Cardiac fibroblast (primary cell): Measurements from ENCODE around the gene POU1F1.
A peak's percentile ranks its signal among the peaks of the same experiment; 100 is the strongest.
"Not testable (repeated sequence)": the region's sequence is repeated elsewhere in the genome, so short reads cannot be mapped to it uniquely, and the experiment has no call there.

Experiments
- DNase-seq, 2 donors: peaks; one replicate each; pipeline versions ENCODE4 v3.0.0 to v3.0.0-alpha.2; 2010; ENCODE audit warnings: low read depth in 2 of 2
- H3K4me3 ChIP-seq, 2 donors: replicated peaks in 1 of 2; 1 replicate in 1 of 2; 2 replicates in 1 of 2; pipeline ENCODE4 v1.5.1; 2011; ENCODE audit warnings: low read depth in 2 of 2, low read length in 2 of 2, mild to moderate bottlenecking in 2 of 2, moderate library complexity in 1 of 2
- CTCF ChIP-seq: IDR thresholded peaks from one replicate; pipeline ENCODE4 v1.5.1; 2011; ENCODE audit warnings: low read depth, mild to moderate bottlenecking, low read length, inconsistent platforms

POU1F1 gene

GRCh38 chr3:87311309-87311708 is 34.9 kb upstream of the POU1F1 start:
- no peak overlapping the region for H3K4me3 ChIP-seq
- peak in 1 of 2 donors; percentile 60 for DNase-seq
- no peak for TF ChIP-seq CTCF

GRCh38 chr3:87309601-87310000 is 33.2 kb upstream of the POU1F1 start:
- no peak overlapping the region for H3K4me3 ChIP-seq
- TF ChIP-seq CTCF = no peak
- DNase-seq = no peak

- DNase-seq = no peak
These were observed 31.4 kb upstream of the POU1F1 start for GRCh38 chr3:87307805-87308204.

GRCh38 chr3:87305517-87305916 is 29.1 kb upstream of the POU1F1 start:
- TF ChIP-seq CTCF = no peak
- no peak overlapping the region for H3K4me3 ChIP-seq
- DNase-seq = no peak

More at GRCh38 chr3:87307805-87308204, 31.4 kb upstream of the POU1F1 start:
- TF ChIP-seq CTCF = peak; percentile 38
- H3K4me3 ChIP-seq = no peak overlapping the region

- not testable (repeated sequence) for H3K4me3 ChIP-seq, DNase-seq
These were observed 28.6 kb upstream of the POU1F1 start for GRCh38 chr3:87305031-87305430.

GRCh38 chr3:87298111-87298718 is 21.8 kb upstream of the POU1F1 start:
- H3K4me3 ChIP-seq = no peak overlapping the region
- TF ChIP-seq CTCF = peak; percentile 40
- DNase-seq = peak; percentile 55 to 68

- no peak for TF ChIP-seq CTCF
- DNase-seq = no peak
These were observed 12.1 kb upstream of the POU1F1 start for GRCh38 chr3:87288446-87288845.

More at GRCh38 chr3:87288446-87288845, 12.1 kb upstream of the POU1F1 start:
- H3K4me3 ChIP-seq = no peak overlapping the region
